A204.1 (cell line): ENCODE results near the gene RIN3.

Experiments
- FAIRE-seq: peaks from 2 replicates; lab custom pipeline; 2012; peaks lifted over from hg19 to GRCh38; lab: Jason Lieb, UNC

RIN3 gene

DNA sequence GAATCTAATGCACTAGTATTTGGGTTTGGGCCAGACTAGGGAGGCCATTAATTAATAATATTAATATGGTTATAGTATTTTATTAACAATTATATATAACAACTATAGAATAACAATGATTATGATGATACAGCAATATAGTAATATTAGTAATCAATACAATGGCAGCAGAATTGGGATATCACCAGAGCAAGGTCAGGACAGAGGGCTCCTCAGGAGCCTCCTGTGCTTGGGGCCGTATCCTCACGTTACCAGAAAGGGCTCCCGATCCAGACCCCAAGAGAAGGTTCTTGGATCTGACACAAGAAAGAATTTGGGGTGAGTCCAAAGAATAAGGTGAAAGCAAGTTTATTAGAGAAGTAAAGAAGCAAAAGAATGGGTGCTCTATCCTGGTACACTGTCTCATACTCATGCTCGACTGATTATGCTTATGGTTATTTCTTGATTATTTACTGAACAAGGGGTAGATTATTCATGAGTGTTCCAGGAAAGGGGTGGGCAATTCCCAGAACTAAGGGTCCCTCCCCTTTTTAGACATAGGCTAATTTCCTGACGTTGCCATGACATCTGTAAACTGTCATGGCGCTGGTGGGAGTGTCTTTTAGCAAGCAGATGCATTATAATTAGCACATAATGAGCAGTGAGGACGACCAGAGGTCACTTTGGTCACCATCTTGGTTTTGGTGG lies 61.6 kb downstream of the RIN3 start:
- FAIRE-seq: no peak

DNA sequence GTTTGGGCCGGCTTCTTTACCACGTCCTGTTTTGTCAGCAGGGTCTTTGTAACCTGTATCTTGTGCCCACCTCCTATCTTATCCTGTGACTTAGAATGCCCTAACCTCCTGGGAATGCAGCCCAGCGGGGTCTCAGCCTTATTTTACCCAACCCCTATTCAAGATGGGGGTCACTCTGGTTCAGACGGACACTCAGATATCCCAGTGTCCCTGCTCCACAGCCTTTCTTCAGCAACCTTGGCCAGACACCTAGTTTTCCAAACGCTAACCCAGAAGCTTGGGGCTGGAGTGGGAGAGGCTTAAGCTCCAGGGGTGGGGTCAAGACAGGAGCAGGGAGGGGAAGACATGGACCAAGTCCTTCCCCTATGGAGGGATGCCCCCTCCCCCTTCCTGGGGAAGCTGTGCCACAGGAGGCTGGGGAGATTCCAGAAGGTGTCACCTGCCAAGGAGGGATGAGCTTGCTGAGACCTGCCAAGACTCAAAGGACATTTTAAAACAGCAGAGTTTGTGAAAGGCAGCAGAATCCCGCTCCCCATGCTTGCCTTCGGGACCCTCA lies 62.2 kb downstream of the RIN3 start:
- FAIRE-seq: no peak

DNA sequence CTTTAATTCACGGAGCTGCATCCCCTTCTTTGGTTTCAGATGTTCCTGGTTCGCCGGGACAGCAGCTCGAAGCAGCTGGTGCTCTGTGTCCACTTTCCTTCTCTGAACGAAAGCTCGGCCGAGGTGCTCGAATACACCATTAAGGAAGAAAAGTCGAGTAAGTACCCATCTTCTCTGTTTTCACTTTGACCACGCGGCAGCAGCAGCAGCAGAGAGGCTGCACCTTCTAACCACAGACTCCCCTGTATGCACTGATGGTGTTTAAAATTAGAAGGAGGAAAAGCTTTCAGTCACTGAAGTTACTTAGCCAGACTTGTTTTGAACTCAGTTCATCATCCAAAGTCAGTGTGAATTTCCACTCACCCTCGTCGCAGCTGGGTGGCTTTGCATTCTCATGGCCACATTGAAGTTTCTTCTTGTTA lies 63.8 kb downstream of the RIN3 start:
- FAIRE-seq: no peak

DNA sequence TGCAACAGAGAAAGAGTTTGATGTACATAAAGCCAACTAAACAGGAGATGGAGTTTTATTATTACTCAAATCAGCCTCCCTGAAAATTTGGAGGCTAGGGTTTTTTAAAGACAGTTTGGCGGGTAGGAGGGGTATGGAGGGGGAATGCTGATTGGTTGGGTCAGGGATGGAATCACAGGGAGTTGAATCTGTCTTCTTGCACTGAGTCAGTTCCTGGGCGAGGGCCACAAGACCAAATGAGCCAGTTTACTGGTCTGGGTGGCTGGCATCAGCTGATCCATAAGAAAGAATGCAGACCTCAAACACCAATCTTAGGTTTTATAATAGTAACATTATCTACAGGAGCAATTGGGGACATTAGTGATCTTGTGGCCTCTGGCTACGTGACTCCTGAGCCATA lies 64.9 kb downstream of the RIN3 start:
- FAIRE-seq: no peak

DNA sequence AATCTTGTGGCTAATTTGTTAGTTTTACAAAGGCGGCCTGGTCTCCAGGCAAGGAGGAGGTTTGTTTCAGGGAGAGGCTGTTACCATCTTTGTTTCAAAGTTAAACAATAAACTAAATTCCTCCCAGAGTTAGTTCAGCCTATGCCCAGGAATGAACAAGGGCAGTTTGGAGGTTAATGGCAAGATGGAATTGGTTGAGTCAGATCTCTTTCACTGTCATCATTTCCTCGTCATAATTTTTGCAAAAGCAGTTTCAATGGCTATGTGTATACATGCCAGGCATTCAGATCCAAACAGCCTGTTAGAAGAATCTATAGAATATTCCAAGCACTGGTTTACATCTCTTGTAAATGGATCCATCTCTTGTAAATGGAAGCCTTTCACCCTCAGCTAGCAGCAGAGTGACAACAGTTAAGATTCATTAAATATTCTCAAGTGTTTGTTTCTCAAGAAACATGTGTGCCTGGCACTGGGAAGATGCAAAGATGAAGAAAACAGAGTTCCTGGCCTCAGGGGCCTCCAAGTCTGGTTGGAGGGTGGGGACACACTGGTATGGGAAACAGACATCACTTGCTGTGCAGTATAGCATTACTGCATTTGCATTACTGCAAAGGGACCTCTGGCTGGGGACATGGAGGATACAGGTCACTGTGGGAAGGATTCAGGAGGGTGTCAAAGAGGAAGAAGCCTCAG lies 65.8 kb downstream of the RIN3 start:
- FAIRE-seq: no peak

DNA sequence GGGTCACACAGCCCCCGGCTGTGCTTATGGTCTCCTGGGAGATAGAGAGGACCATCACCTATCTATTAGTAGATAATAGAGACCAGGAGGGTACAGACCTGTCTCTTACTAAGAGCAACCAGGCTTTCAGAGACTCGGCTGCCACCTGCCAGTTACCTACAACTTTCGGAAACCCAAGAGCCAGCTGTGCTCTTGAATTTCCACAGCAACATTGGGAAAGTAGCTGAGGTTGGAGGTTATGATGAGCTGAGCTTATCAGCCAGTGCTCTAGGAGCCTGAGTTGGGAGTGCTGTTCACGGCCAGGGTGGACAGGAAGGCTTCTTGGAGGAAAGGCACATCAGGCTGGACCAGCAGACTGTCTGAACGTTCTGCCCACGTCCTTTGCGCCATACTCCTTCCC lies 67.6 kb downstream of the RIN3 start:
- no peak for FAIRE-seq

DNA sequence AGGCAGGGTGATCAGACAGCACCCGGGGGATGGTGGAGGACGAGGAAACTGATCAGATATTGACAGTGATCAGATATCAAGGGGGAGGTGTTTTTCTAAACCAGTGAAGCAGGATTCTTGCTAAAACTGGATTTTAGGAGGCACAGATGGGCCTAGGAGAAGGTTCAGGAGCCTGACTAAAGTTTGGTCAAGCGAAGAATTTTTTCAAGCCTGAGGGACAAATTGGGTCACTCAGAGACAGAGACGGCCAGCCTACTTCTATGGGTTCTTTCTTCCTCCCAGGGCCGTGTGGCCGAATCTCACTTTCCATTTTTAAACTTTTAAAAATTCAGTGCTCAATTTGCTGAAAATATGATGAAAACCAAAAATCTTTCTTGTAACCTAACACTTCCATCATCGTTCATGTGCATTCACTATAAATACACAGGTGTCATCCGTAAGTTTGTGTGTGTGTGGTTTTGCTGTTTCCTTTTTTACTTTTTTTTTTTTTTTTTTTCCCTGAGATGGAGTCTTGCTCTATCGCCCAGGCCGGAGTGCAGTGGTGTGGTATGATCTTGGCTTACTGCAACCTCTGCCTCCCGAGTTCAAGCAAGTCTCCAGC lies 68.5 kb downstream of the RIN3 start:
- no peak for FAIRE-seq

DNA sequence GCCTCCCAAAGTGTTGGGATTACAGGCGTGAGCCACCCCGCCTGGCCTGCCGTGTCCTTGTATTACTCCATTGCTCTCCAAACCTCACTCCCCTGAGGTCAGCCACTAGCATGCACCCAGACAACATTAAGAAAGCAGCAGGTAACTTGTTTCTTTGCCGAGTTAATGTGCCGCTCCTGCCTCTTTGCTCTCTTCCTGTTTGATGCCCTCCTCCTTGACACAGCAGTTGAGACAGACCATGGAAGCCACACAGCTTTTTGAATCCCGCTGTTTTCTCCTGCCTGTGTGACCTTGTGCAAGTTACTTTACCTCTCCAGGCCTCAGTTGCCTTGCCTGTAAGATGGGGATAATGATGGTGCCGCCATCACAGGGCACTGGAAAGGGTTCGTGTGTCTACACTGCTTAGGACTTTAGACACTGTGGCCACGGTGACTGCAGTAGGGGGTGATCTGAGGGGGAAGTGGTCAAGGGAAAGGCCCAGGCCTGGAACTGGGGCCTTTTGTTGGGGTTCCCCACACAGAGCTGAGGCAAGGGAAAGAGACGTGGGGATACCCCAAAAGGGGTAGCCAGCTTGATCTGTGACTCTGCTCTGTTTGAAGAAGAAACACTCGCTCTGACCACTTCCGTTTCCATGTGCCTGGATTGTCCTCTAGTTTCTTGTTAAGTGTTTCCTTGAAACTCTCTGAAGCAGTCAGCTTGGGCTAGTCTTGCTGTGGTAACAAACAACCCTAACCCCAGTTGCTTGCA lies 69.3 kb downstream of the RIN3 start:
- no peak for FAIRE-seq

DNA sequence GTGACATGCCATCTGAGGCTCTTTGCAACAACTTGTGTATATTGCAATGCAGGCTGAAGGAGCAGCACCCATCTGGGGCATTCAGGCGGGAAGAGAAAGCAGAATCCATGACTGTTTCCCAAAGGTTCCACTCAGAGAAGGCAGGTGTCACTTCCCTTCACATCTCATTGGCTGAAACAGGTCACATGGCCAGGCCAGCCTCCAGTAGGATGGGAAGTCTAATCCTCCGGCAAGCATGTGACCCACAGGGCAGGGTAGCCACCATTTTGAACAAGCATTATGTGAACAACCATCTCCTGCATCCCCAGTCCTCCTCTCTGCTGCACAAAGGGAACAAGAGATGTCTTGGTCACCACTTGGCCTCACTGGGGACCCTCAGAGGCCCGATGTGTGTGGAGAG lies 70.6 kb downstream of the RIN3 start:
- FAIRE-seq: no peak

DNA sequence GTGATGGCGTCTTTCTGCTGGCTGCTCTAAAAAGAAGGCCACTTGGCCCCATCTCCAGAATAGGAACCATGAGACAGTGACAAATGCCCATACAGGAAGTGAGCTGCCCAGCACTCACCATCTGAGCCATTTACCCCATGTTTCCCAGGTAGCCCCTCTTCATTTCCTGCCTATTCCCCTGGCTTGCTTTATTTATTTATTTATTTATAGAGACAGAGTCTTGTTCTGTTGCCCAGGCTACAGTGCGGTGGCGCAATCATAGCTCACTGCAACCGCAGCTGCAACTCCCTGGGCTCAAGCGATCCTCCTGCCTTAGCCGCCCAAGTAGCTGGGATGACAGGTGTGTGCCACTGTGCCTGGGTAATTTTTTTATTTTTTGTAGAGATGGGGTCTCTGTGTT lies 71.2 kb downstream of the RIN3 start:
- FAIRE-seq: no peak

DNA sequence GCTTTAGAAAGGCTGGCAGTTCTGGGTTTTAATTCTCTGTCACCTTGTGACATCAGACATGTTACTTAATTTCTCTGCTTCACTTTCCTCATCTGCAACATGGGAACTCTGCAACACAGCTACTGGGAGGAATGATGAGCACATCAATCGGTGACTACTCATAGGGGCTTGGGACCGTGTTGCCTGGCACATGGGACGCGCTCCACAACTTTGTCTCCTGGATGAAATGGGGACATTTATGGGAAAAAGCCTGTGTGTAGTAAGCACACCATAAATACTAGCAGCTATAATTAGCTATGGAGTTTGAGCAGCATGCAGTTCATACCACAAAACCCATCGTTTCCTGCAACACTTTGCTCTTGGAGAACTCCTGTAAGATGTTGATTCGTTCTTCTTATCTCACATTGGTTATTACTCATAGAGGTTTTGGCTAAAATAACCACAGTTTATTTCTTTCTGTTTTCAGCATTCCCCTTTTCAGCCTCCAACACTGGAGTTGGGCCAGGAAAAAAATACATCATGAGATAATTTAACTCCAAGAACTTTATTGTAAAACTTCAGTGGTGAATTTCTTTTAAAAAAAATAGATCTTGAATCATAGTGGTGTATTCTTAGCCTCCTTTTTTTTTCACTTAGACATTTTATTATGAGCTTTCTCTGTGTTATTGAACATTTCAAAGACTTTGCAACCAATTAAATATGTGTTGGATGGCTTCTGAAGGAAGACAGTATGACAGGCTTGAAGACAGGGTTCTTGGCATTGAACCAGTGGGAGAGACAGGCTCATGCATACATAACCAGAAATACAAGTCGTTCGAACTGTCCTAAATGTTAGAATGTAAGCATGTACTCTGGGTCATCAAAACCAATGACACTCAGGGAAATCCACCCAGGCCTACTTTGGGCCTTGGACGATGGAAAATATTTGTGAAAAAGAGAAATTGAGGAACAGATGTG lies 72.7 kb downstream of the RIN3 start:
- FAIRE-seq: no peak

DNA sequence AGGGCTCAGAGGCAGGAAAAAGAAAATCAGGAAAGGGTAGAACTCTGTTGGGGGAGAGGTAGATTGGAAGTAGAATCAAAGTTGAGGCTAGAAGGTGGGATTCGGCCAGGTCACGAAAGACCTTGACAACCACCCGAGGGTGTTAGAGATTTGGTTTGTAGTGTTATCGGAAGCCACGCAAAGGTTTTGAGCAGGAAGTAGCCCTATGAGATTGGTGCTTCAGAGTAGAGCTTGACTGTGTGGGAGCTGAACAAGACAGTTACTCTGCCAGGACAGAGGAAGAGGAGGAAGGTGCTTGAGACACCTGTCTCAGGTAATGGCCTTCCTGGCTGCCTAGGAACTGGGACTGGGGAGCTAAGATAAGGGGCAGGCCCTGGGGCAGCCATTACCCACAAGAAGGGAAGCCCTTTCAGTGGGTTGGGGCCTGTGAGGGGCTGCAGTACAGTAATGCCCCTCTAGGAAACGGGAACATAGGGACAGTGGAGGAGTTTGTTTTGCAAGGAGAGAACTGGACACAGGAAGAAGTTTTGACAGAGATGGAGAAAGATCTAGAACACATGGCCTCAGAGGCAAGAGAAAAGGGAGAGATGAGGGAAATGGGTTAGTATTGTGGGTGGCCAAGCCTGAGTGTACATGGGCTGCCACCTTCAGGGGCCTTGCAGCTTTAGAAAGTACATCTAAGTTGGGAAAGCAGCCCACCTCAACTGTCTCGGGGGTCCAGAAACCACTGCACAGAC lies 73.5 kb downstream of the RIN3 start:
- no peak for FAIRE-seq

DNA sequence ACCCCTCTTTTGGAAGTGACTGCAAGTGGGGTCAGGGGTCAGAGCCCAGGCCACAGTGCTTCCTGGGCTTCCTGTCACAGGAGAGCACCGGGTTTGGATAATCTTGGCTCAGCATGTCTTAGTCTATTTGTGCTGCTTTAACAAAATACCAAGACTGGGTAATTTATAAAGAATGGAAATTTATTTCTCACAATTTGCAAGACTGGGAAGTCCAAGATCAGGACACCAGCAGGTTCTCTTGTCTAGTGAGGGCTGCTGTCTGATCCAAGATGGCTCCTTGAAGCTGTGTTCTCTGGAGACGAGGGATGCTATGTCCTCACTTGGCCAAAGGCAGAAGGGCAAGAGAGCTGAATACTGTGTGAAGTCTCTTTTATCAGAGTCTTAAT lies 74.1 kb downstream of the RIN3 start:
- FAIRE-seq: no peak

DNA sequence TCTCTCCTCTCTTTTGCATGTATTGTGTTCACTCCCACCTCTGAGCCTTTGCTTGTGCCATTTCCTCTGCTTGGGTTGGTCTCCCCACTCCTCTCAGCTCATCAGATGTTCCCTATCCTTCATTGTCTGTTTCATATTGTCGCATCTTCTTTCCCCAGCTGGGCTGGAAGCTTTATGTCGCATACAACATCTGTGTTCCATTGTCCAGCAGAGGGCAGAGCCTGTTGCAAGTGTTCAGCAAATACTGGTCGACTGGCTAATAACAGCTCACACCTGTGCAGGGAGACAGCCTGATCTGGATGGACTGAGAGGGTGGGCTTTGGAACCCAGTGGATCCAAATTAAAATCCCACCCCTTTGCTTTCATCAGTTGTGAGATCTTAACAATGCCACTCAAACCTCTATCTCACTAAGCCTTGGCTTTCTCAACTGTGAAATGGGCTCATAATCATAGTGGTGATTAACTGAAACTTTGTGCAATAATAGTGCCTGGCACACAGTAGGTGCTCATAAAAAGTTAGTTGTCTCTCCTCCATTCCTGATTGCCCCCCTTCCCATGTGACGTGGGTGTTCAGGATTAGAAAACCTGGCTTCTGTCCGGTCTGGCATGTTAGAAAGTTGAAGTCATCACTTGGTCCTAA lies 75.8 kb downstream of the RIN3 start:
- no peak for FAIRE-seq

DNA sequence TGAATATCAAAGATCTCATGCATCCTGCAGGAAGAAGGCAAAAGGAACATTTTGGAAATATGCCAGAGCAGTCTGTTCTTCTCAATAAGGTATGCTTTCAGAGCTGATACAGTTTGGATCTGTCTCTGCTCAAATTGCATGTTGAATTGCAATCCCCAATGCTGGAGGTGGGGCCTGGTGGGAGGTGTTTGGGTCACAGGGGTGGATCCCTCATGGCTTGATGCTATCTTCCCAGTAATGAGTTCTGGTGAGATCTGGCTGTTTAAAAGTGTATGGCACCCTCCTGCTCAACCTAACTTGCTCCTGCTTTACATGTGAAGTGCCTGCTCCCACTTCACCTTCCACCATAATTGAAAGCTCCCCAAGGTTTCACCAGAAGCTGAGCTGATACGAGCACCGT lies 76.6 kb downstream of the RIN3 start:
- no peak for FAIRE-seq

DNA sequence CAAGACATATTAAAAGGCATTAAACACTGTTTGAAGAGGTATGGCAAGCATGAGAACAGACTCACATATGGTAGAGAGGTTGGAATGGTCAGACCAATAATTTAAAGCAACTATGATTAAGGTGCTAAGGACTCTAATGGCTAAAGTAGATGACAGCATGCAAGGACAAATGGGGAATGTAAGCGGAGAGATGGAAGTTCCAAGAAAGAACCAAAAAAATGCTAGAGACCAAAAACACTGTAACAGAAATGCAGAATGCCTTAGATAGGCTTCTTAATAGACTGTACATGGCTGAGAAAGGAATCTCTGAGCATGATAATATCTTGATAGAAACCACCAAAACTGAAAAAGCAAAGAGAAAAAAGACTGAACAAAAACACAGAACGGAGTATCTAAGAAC lies 77.4 kb downstream of the RIN3 start:
- no peak for FAIRE-seq

DNA sequence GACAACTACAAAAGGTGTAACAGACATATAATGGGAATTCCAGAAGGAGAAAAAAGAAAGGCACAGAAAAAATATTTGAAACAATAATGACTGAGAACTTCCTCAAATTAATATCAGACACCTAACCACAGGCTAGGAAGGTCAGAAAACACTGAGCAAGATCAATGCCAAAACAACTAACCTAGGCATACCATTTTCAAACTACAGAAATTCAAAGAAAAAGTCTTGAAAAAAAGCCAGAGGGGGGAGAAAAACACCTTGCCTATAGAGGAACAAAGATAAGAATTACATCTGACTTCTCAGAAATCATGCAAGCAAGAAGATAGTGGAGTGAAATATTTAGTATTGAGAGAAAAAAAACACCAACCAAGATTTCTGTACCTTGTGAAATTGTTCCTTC lies 77.8 kb downstream of the RIN3 start:
- FAIRE-seq: no peak

DNA sequence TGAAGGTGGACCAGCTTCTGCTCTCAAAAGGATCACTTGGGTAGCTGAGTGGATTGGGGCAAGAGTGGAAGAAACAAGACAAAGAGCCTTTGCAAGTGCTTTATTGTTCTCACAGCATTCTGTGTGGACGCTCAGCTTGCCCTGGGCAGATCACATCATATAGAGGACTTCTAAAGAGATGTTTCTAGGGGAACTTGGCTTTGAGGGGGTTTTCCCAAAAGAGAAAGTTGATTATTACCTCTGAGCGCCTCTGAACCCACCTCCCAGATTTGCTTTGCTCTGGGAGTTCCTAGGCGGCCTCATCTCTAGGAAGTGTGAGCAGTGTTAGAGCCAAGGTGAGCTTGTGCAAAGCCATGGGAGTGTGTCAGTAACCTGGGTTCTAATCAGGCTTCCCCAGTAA lies 81.7 kb downstream of the RIN3 start:
- FAIRE-seq: no peak

DNA sequence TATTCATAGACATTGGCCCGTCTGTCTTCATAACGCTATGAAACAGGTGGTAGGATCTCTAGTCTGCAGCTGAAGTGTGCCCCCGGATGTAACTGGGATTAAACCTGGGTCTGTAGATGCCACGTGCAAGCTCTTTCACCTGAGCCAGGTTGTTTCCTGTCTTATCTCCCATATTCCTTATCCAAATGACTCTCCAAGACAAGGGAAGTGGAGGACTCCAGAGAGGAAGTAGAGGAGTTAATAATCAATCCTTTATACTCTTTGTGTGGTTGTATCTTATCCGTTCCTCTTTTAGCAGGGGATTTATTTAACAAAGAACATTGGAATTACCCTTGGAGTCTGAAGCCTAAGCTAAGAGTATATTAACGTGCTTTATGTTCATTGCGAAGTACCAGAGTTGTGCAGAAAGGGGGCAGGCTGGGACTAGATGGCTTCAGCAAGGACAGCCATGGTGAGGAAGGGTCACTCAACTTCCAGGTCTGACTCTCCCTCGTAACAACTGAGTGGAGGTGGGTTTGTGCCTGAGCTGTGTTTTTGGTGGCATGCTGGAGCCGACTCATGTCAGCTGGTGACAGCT lies 82.8 kb downstream of the RIN3 start:
- FAIRE-seq: no peak
